Endothelial cell of umbilical vein (primary cell): ENCODE data around the gene NKX6-2.

ENCODE experiments used
- CTCF ChIP-seq, 2 donors: IDR thresholded peaks; 1 replicate in 1 of 2; 2 replicates in 1 of 2; pipeline ENCODE4 v1.5.1; 2011; ENCODE audit warnings: low read length in 2 of 2, mild to moderate bottlenecking in 2 of 2, moderate library complexity in 2 of 2, control low read depth in 1 of 2, inconsistent platforms in 1 of 2, low read depth in 1 of 2; ENCODE audit not compliant: insufficient read depth in 1 of 2; ENCODE audit errors: extremely low read depth in 1 of 2
- EZH2 ChIP-seq: IDR thresholded peaks from 2 replicates; pipeline ENCODE4 v1.6.1; 2012; ENCODE audit warnings: borderline replicate concordance, low read depth, mild to moderate bottlenecking, moderate library complexity, low read length, inconsistent platforms; ENCODE audit not compliant: severe bottlenecking

GRCh38 chr10:132745511-132745910, 40.4 kb downstream of the NKX6-2 start:
- no peak for TF ChIP-seq EZH2
- no peak for TF ChIP-seq CTCF (IDR thresholded peaks at IDR 0.05; ENCODE audit: extremely low read depth in 1 of 2, insufficient read depth in 1 of 2, low read depth in 1 of 2, low read length in 2 of 2)
